Esophagus squamous epithelium (tissue), 4 donors: ENCODE data around the gene DDX24.

Source experiments
- POLR2A ChIP-seq, 4 donors: fragments of 450-650 bp; IDR thresholded peaks; one replicate each; pipeline ENCODE4 v1.6.1; 2017; ENCODE audit warnings: antibody characterized with exemption in 4 of 4, mild to moderate bottlenecking in 4 of 4, moderate library complexity in 3 of 4
- TF ChIP-seq, protein P1 (sequence below), 6 experiments: fragments of 450-650 bp in 4 of 6; fragments of 200-600 bp in 2 of 6; sonication (generic) in 2 of 6; IDR thresholded peaks; one replicate each; pipeline ENCODE4 v1.5.1; 2016 to 2019; ENCODE audit warnings: antibody characterized with exemption in 6 of 6, mild to moderate bottlenecking in 4 of 6, moderate library complexity in 4 of 6

DNA sequence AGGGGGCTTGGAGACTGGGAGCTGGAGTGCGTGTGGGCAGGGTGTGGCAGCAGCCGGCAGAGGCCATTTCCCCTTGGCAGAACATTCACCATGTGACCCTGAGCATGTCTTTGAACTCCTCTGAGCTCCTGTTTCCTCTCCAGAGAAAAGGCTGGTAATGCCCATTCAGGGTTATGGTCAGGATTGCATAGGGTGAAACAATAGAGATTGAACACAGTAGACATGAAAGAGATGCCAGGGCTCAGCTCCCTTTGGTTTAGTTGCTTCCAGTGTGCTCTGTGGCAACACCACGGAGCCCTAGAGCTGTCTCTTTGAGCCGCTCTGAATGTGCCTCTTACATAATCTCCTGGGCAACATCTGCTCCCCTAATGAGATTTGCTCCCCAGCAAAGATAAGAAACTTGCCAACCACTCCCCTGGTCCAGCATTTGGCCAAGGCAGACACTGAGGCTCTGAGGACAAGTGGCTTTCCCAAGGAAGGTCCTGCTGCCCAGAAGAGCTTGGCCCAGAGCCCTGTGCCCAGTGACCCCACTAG lies 34.1 kb upstream of the DDX24 start:
- TF ChIP-seq, protein P1, sequence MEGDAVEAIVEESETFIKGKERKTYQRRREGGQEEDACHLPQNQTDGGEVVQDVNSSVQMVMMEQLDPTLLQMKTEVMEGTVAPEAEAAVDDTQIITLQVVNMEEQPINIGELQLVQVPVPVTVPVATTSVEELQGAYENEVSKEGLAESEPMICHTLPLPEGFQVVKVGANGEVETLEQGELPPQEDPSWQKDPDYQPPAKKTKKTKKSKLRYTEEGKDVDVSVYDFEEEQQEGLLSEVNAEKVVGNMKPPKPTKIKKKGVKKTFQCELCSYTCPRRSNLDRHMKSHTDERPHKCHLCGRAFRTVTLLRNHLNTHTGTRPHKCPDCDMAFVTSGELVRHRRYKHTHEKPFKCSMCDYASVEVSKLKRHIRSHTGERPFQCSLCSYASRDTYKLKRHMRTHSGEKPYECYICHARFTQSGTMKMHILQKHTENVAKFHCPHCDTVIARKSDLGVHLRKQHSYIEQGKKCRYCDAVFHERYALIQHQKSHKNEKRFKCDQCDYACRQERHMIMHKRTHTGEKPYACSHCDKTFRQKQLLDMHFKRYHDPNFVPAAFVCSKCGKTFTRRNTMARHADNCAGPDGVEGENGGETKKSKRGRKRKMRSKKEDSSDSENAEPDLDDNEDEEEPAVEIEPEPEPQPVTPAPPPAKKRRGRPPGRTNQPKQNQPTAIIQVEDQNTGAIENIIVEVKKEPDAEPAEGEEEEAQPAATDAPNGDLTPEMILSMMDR (IDR thresholded peaks at IDR 0.05) = no peak
- no peak for TF ChIP-seq POLR2A (IDR thresholded peaks at IDR 0.05)
